H1 (cell line): ENCODE measurements around the gene TRPM6. TPM values are rescaled to one million over a fixed set of nuclear protein-coding genes. Genes with fewer than 3 reads are reported as not detected.

Experiments used
- MAX ChIP-seq: IDR thresholded peaks from 2 replicates; pipeline ENCODE4 v1.6.1; 2012; ENCODE audit warnings: inconsistent platforms
- RNF2 ChIP-seq: fragments of 200-900, 300-1000 bp; sonication (generic); IDR thresholded peaks from 2 replicates; pipeline ENCODE4 v1.7.1; 2016; ENCODE audit warnings: borderline replicate concordance, low read depth, mild to moderate bottlenecking, antibody characterized with exemption, low read length; ENCODE audit not compliant: poor library complexity, severe bottlenecking; ENCODE audit errors: missing control alignments
- TAF1 ChIP-seq: IDR thresholded peaks from 2 replicates; pipeline ENCODE4 v1.6.1; 2011; ENCODE audit warnings: mild to moderate bottlenecking, low read depth, low read length
- TEAD4 ChIP-seq: IDR thresholded peaks from 2 replicates; pipeline ENCODE4 v1.6.1; 2012; ENCODE audit warnings: low read depth, low read length, inconsistent platforms, mixed read lengths
- polyA plus RNA-seq, 7 experiments: library from polyadenylated mRNA; depleted of rRNA in 3 of 7; stranded (reverse) in 5 of 7; unstranded in 2 of 7; fragments of >200 nt in 5 of 7; fragments of 200-250 nt in 2 of 7; gene quantifications; 1 replicate in 5 of 7; 2 replicates in 1 of 7; 4 replicates in 1 of 7; pipeline versions ENCODE4 v1.2.1 to v1.2.3, GENCODE V29; 2011 to 2013; ENCODE audit warnings: missing spikeins in 2 of 7, mixed read lengths in 2 of 7
- total RNA-seq: library from RNA; stranded (reverse); fragmentation: NEBNext Ultra II Directional; extraction: Animal tissue kit (Norgen Biotek cat#: 25700); gene quantifications from 2 replicates; pipeline ENCODE4 v1.2.1, GENCODE V29; 2021

The TRPM6 gene
- total and polyA plus RNA-seq, 2 of the 8 experiments (the other 6 are each of a cell fraction or from before 2014, with no cell fraction given) = 0.45 to 1.5 TPM

DNA sequence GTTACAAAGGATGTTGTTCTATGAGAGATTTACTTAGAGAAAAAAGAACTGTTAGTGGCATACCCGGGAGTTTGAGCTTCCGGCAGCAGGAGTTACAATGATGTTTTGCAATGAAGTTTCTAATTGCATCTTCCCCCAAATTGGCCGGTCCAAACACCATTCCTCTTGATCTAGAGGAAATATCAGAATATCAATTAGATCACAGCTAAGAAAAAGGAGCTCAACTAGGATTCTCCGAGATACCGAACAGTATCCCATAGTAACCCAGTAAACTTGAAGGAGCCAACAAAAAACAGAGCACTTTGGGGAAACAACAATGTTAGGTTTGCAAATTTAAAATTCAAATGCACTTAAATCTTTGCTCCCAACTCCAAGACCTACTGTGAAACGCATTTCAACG is 159.5 kb downstream of the TRPM6 start (continued):
- TF ChIP-seq RNF2 (no peak), TEAD4 (no peak), TAF1 (no peak), MAX (no peak)
- TF ChIP-seq, all 59 proteins: peak for 0
